Stimulated activated CD8-positive, alpha-beta memory T cell treated with anti-CD3 and anti-CD28 coated beads, Interleukin-15, amount 100 ng/mL, for 48 hours (primary cell): ENCODE results near the gene TNFRSF13B.
"Not testable (repeated sequence)": the region's sequence is repeated elsewhere in the genome, so short reads cannot be mapped to it uniquely, and the experiment has no call there.

Experiments used
- DNase-seq, 2 donors: peaks; one replicate each; pipeline ENCODE4 v3.0.0-alpha.2; 2020; ENCODE audit warnings: low read depth in 2 of 2

The TNFRSF13B gene

GRCh38 chr17:16987066-16987829 is 15.3 kb upstream of the TNFRSF13B start:
- DNase-seq: no peak

GRCh38 chr17:16986391-16986790 is 14.5 kb upstream of the TNFRSF13B start:
- no peak for DNase-seq

GRCh38 chr17:16981928-16982327 is 10.0 kb upstream of the TNFRSF13B start:
- DNase-seq: no peak

- DNase-seq: no peak
Measured at GRCh38 chr17:16980813-16981731, 9.2 kb upstream of the TNFRSF13B start.

GRCh38 chr17:16980061-16980460 is 8.1 kb upstream of the TNFRSF13B start:
- no peak for DNase-seq

GRCh38 chr17:16979237-16979823 is 7.4 kb upstream of the TNFRSF13B start:
- DNase-seq: not testable (repeated sequence)

GRCh38 chr17:16977932-16978331 is 6.0 kb upstream of the TNFRSF13B start:
- DNase-seq: no peak

- no peak for DNase-seq
Measured at GRCh38 chr17:16976725-16977550, 5.0 kb upstream of the TNFRSF13B start.

GRCh38 chr17:16975744-16976625 is 4.1 kb upstream of the TNFRSF13B start:
- no peak for DNase-seq

GRCh38 chr17:16975277-16975651 is 3.3 kb upstream of the TNFRSF13B start:
- DNase-seq: no peak

- DNase-seq: no peak
Measured at GRCh38 chr17:16974569-16975276, 2.8 kb upstream of the TNFRSF13B start.

GRCh38 chr17:16973760-16974540 is 2.0 kb upstream of the TNFRSF13B start:
- DNase-seq: no peak

- not testable (repeated sequence) for DNase-seq
Measured at GRCh38 chr17:16973043-16973442, 1.1 kb upstream of the TNFRSF13B start.

GRCh38 chr17:16972346-16972745 is 428 bp upstream of the TNFRSF13B start:
- no peak for DNase-seq

GRCh38 chr17:16969931-16970906 is 1.7 kb downstream of the TNFRSF13B start:
- no peak for DNase-seq

GRCh38 chr17:16968786-16969185 is 3.1 kb downstream of the TNFRSF13B start:
- DNase-seq: no peak

GRCh38 chr17:16962804-16963203 is 9.1 kb downstream of the TNFRSF13B start:
- no peak for DNase-seq

GRCh38 chr17:16961792-16962191 is 10.1 kb downstream of the TNFRSF13B start:
- no peak for DNase-seq
